ENCODE results near the gene PAK5. TPM values are rescaled to one million over a fixed set of nuclear protein-coding genes. Genes with fewer than 3 reads are reported as not detected.

The PAK5 gene
- total RNA-seq, 5 donors from 2014 or later (not counting 1 experiment from before 2014, with no cell fraction given), result not detected

- no peak overlapping the region for H3K4me3 Mint-ChIP-seq
- 60% methylated on average over 1 of the region's 4 CpGs for WGBS (ENCODE audit: insufficient coverage)
- no peaks in the 10 kb centered on the region for H3K36me3 Mint-ChIP-seq
- ChIA-PET CTCF (no interaction called here), POLR2A (no interaction called here)
- ATAC-seq (replicated peaks in 1 of 4), result no peak
- H3K27ac ChIP-seq (ENCODE audit: low read length), result no peak overlapping the region
- no peaks in the 10 kb centered on the region for H3K4me1 ChIP-seq (ENCODE audit: control insufficient read depth in 1 of 2, extremely low read depth in 1 of 2, insufficient read depth in 2 of 2, low read length in 2 of 2)
- DNase-seq, result no peak
- H3K4me3 ChIP-seq (ENCODE audit: control insufficient read depth in 1 of 2, extremely low read depth in 1 of 2, low read length in 1 of 2), result no peak overlapping the region
- H3K27ac Mint-ChIP-seq, result no peak overlapping the region
- no peaks in the 10 kb centered on the region for H3K4me1 Mint-ChIP-seq
- peaks cover 0 to 15% of the 10 kb centered on the region in 2 donors for H3K27me3 Mint-ChIP-seq
- no peaks in the 10 kb centered on the region for H3K36me3 ChIP-seq (ENCODE audit: control insufficient read depth in 2 of 2, extremely low read depth in 1 of 2, insufficient read depth in 1 of 2, low read length in 1 of 2)
- peaks cover 0 to 2% (median 0%) of the 10 kb centered on the region in 3 donors for H3K9me3 Mint-ChIP-seq
- no peaks in the 10 kb centered on the region for H3K27me3 ChIP-seq (replicated peaks in 1 of 2; ENCODE audit: control insufficient read depth in 2 of 2, extremely low read depth in 1 of 2, insufficient read depth in 2 of 2, low read length in 1 of 2)
- no peaks in the 10 kb centered on the region for H3K9me3 ChIP-seq
Measured at GRCh38 chr20:9576695-9577094, 262.2 kb downstream of the PAK5 start.

DNA sequence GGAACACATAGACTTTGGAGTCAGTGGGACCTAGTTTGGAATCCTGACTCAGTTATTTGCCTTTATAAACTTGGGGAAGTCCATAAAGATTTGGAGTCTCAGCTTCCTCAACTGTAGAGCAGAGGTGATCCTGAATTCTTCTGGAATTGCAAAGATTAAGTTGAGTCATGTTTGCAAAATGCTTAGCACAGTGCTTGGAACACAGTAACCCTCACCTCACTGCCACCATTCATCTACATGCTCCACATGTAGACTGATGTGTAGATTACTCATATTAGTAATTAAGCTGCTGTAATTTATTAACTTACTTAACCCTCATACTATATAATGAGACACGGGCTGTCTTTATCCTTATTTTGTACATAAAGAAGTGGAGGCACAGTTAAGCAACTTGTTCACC is 263.0 kb downstream of the PAK5 start:
- no peak overlapping the region for H3K4me3 Mint-ChIP-seq
- no CpG with 5 or more reads among the region's 1 CpG for WGBS (ENCODE audit: insufficient coverage)

GRCh38 chr20:9574776-9575175 is 264.1 kb downstream of the PAK5 start:
- ChIA-PET CTCF (no interaction called here), POLR2A (no interaction called here)
- H3K36me3 ChIP-seq (ENCODE audit: control insufficient read depth in 2 of 2, extremely low read depth in 1 of 2, insufficient read depth in 1 of 2, low read length in 1 of 2), result no peaks in the 10 kb centered on the region
- no peak overlapping the region for H3K27ac ChIP-seq (ENCODE audit: low read length)
- ATAC-seq (replicated peaks in 1 of 4) (no peak), DNase-seq (no peak)
- no peak overlapping the region for H3K4me3 ChIP-seq (ENCODE audit: control insufficient read depth in 1 of 2, extremely low read depth in 1 of 2, low read length in 1 of 2)
- no peak overlapping the region for H3K27ac Mint-ChIP-seq
- peaks cover 0 to 15% of the 10 kb centered on the region in 2 donors for H3K27me3 Mint-ChIP-seq
- H3K27me3 ChIP-seq (replicated peaks in 1 of 2; ENCODE audit: control insufficient read depth in 2 of 2, extremely low read depth in 1 of 2, insufficient read depth in 2 of 2, low read length in 1 of 2), result no peaks in the 10 kb centered on the region
- no peaks in the 10 kb centered on the region for H3K9me3 ChIP-seq
- no peaks in the 10 kb centered on the region for H3K36me3 Mint-ChIP-seq
- no peaks in the 10 kb centered on the region for H3K4me1 ChIP-seq (ENCODE audit: control insufficient read depth in 1 of 2, extremely low read depth in 1 of 2, insufficient read depth in 2 of 2, low read length in 2 of 2)
- 0% methylated on average over 1 of the region's 3 CpGs for WGBS (ENCODE audit: insufficient coverage)
- no peak overlapping the region for H3K4me3 Mint-ChIP-seq
- H3K4me1 Mint-ChIP-seq, result no peaks in the 10 kb centered on the region
- H3K9me3 Mint-ChIP-seq, result peaks cover 0 to 2% (median 0%) of the 10 kb centered on the region in 3 donors

More for the DNA sequence above, 263.0 kb downstream of the PAK5 start:
- ATAC-seq (replicated peaks in 1 of 4), result no peak
- H3K27ac ChIP-seq (ENCODE audit: low read length), result no peak overlapping the region
- no peak for DNase-seq
- no peaks in the 10 kb centered on the region for H3K4me1 Mint-ChIP-seq
- ChIA-PET CTCF (no interaction called here), POLR2A (no interaction called here)
- no peak overlapping the region for H3K27ac Mint-ChIP-seq
- H3K4me1 ChIP-seq (ENCODE audit: control insufficient read depth in 1 of 2, extremely low read depth in 1 of 2, insufficient read depth in 2 of 2, low read length in 2 of 2), result no peaks in the 10 kb centered on the region
- no peaks in the 10 kb centered on the region for H3K9me3 ChIP-seq
- no peaks in the 10 kb centered on the region for H3K36me3 Mint-ChIP-seq
- H3K27me3 ChIP-seq (replicated peaks in 1 of 2; ENCODE audit: control insufficient read depth in 2 of 2, extremely low read depth in 1 of 2, insufficient read depth in 2 of 2, low read length in 1 of 2), result no peaks in the 10 kb centered on the region
- H3K9me3 Mint-ChIP-seq, result peaks cover 0 to 2% (median 0%) of the 10 kb centered on the region in 3 donors
- H3K4me3 ChIP-seq (ENCODE audit: control insufficient read depth in 1 of 2, extremely low read depth in 1 of 2, low read length in 1 of 2), result no peak overlapping the region
- no peaks in the 10 kb centered on the region for H3K36me3 ChIP-seq (ENCODE audit: control insufficient read depth in 2 of 2, extremely low read depth in 1 of 2, insufficient read depth in 1 of 2, low read length in 1 of 2)
- H3K27me3 Mint-ChIP-seq, result peaks cover 0 to 15% of the 10 kb centered on the region in 2 donors

DNA sequence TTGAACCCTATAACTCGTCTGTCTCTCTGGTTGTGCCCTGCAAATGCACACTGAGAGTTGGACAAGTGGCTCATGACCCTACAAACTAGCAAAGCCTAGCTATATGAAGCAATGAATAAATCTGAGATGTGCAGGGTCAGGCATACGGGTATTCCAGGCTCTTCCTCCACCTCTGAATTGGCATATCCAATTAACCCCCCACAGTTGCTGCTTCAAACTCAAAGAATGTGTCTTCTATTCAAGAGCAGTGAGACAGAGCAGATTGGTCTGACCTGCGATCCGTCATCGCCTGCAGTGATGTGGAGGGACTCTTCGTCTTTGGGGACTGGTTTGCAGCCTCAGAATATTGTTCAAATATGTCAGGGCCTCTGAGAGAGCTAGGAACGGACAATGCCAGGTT is 264.7 kb downstream of the PAK5 start:
- Mint-ChIP-seq H3K27ac (no peak overlapping the region), H3K27me3 (peaks cover 0 to 15% of the 10 kb centered on the region in 2 donors), H3K9me3 (no peaks in the 10 kb centered on the region), H3K36me3 (no peaks in the 10 kb centered on the region), H3K4me1 (no peaks in the 10 kb centered on the region), H3K4me3 (no peak overlapping the region)
- Histone ChIP-seq H3K4me1 (ENCODE audit: control insufficient read depth in 1 of 2, extremely low read depth in 1 of 2, insufficient read depth in 2 of 2, low read length in 2 of 2) (no peaks in the 10 kb centered on the region), H3K9me3 (no peaks in the 10 kb centered on the region), H3K27me3 (replicated peaks in 1 of 2; ENCODE audit: control insufficient read depth in 2 of 2, extremely low read depth in 1 of 2, insufficient read depth in 2 of 2, low read length in 1 of 2) (no peaks in the 10 kb centered on the region), H3K4me3 (ENCODE audit: control insufficient read depth in 1 of 2, extremely low read depth in 1 of 2, low read length in 1 of 2) (no peak overlapping the region), H3K36me3 (ENCODE audit: control insufficient read depth in 2 of 2, extremely low read depth in 1 of 2, insufficient read depth in 1 of 2, low read length in 1 of 2) (no peaks in the 10 kb centered on the region), H3K27ac (ENCODE audit: low read length) (no peak overlapping the region)
- POLR2A ChIA-PET, result no interaction called here
- whole genome bisulfite sequencing (ENCODE audit: insufficient coverage), result 0% methylated on average over 1 of the region's 7 CpGs
- CTCF ChIA-PET, result no interaction called here
- ATAC-seq (replicated peaks in 1 of 4), result no peak
- no peak for DNase-seq

DNA sequence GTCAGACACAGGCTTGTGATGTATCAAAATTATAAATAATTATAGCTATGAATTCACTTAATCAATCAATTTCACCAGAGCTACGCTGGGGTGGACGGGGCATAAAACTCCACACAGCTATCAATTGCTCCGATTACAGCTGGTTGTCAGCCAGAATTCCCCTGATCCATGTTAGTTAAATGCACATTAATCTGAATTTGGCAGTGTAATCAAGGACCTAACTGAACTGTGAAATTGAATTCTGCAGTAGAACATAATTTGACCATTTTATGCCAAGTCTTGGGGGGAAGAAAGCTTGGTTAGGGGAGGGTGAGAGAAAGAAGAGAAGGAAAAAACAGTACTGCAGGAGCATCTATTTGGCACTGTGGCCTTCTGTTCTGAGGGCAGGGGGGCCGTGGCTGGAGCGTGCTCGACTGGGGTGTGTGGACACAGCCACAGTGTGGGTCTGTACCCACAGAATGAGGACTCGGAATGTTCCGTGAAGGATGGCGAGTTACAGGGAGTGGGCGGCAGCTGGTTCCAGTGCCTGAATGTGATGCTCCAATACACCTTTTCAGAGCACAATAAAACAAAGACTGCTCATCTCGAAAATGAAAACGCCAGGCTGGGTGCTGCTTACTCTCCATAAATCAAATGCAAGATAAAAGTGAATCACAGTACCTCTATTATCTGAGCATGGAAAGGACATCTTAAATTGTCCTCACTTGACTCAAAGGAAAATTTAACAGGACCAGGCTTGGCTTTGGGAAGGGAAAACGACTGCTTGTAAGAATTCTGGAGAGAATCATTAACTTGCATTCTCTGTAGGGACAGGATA is 265.3 kb downstream of the PAK5 start:
- 45% methylated on average over 7 of the region's 13 CpGs for WGBS (ENCODE audit: insufficient coverage)
- Histone ChIP-seq H3K36me3 (ENCODE audit: control insufficient read depth in 2 of 2, extremely low read depth in 1 of 2, insufficient read depth in 1 of 2, low read length in 1 of 2) (no peaks in the 10 kb centered on the region), H3K27ac (ENCODE audit: low read length) (no peak overlapping the region), H3K27me3 (replicated peaks in 1 of 2; ENCODE audit: control insufficient read depth in 2 of 2, extremely low read depth in 1 of 2, insufficient read depth in 2 of 2, low read length in 1 of 2) (no peaks in the 10 kb centered on the region), H3K4me1 (ENCODE audit: control insufficient read depth in 1 of 2, extremely low read depth in 1 of 2, insufficient read depth in 2 of 2, low read length in 2 of 2) (no peaks in the 10 kb centered on the region), H3K4me3 (ENCODE audit: control insufficient read depth in 1 of 2, extremely low read depth in 1 of 2, low read length in 1 of 2) (no peak overlapping the region), H3K9me3 (no peaks in the 10 kb centered on the region)
- H3K4me3 Mint-ChIP-seq, result no peak overlapping the region
- no peak for DNase-seq
- no peaks in the 10 kb centered on the region for H3K4me1 Mint-ChIP-seq
- no peak overlapping the region for H3K27ac Mint-ChIP-seq
- ATAC-seq (replicated peaks in 1 of 4), result no peak
- H3K9me3 Mint-ChIP-seq, result no peaks in the 10 kb centered on the region
- H3K27me3 Mint-ChIP-seq, result peaks cover 0 to 15% of the 10 kb centered on the region in 2 donors
- ChIA-PET CTCF (no interaction called here), POLR2A (interaction anchor here in 1 of 2 donors (0.5 kb wide), 1 partner anchor 261 kb away, joined by 3 read pairs; no protein-coding TSS in a partner anchor)
- H3K36me3 Mint-ChIP-seq, result no peaks in the 10 kb centered on the region

DNA sequence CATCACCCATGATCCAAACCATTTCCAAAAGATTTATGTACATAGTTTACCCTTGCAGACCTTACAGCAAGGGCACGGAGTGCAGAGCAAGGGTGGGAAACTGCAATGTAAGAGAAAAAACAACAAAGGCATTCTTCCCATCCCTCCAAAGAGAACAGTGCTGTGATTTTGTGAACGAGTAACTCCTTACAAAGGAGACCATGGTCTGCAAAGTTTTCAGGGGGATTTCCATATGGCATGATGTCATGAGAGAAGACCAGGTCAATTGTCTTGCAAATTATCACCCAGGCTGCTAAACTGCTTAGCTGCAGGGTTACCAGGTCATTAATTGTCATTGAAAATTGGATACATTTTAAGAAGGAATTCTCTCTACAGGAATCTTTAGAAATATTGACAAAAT is 266.2 kb downstream of the PAK5 start:
- Histone ChIP-seq H3K4me3 (ENCODE audit: control insufficient read depth in 1 of 2, extremely low read depth in 1 of 2, low read length in 1 of 2) (no peak overlapping the region), H3K9me3 (no peaks in the 10 kb centered on the region), H3K36me3 (ENCODE audit: control insufficient read depth in 2 of 2, extremely low read depth in 1 of 2, insufficient read depth in 1 of 2, low read length in 1 of 2) (no peaks in the 10 kb centered on the region), H3K4me1 (ENCODE audit: control insufficient read depth in 1 of 2, extremely low read depth in 1 of 2, insufficient read depth in 2 of 2, low read length in 2 of 2) (no peaks in the 10 kb centered on the region), H3K27me3 (replicated peaks in 1 of 2; ENCODE audit: control insufficient read depth in 2 of 2, extremely low read depth in 1 of 2, insufficient read depth in 2 of 2, low read length in 1 of 2) (no peaks in the 10 kb centered on the region), H3K27ac (ENCODE audit: low read length) (no peak overlapping the region)
- no peaks in the 10 kb centered on the region for H3K9me3 Mint-ChIP-seq
- no peak overlapping the region for H3K27ac Mint-ChIP-seq
- peaks cover 0 to 15% of the 10 kb centered on the region in 2 donors for H3K27me3 Mint-ChIP-seq
- ATAC-seq (replicated peaks in 1 of 4), result no peak
- H3K4me1 Mint-ChIP-seq, result no peaks in the 10 kb centered on the region
- H3K36me3 Mint-ChIP-seq, result no peaks in the 10 kb centered on the region
- CTCF ChIA-PET, result no interaction called here
- no peak for DNase-seq
- WGBS (ENCODE audit: insufficient coverage), result 0% methylated on average over 1 of the region's 2 CpGs
- H3K4me3 Mint-ChIP-seq, result no peak overlapping the region
- POLR2A ChIA-PET, result interaction anchor here in 1 of 2 donors (0.5 kb wide), 1 partner anchor 260 kb away, joined by 3 read pairs; no protein-coding TSS in a partner anchor
